K562 (cell line): ENCODE data around the gene CDK5RAP3. TPM values are rescaled to one million over a fixed set of nuclear protein-coding genes. Genes with fewer than 3 reads are reported as not detected.
A peak's percentile ranks its signal among the peaks of the same experiment; 100 is the strongest.

ENCODE experiments used
- C11orf30 ChIP-seq: fragments of 450-650 bp; IDR thresholded peaks from 2 replicates; pipeline ENCODE4 v1.6.1; 2016; ENCODE audit warnings: low read depth, mild to moderate bottlenecking
- CEBPZ ChIP-seq: fragments of 150-350 bp; IDR thresholded peaks from 2 replicates; pipeline ENCODE4 v1.6.1; 2014; ENCODE audit warnings: low read depth, mild to moderate bottlenecking, low read length, borderline replicate concordance
- DLX4 ChIP-seq: fragments of 250-450 bp; sonication (Bioruptor Pico); IDR thresholded peaks from 2 replicates; pipeline ENCODE4 v1.6.1; 2021; ENCODE audit warnings: mild to moderate bottlenecking
- E2F1 ChIP-seq: sonication (generic); formaldehyde crosslinking; IDR thresholded peaks from 2 replicates; pipeline ENCODE4 v1.8.1; 2023; ENCODE audit warnings: mild to moderate bottlenecking, missing genetic modification reagents, moderate library complexity
- FOSL1 ChIP-seq: fragments of 200-800 bp; sonication (Bioruptor generic); conservative IDR thresholded peaks from 2 replicates; pipeline ENCODE4 v1.6.1; 2016; ENCODE audit warnings: missing genetic modification characterization, missing compliant biosample characterization
- KHSRP ChIP-seq: fragments of 450-650 bp; IDR thresholded peaks from 2 replicates; pipeline ENCODE4 v1.6.1; 2017
- LEF1 ChIP-seq: fragments of 450-650 bp; IDR thresholded peaks from 2 replicates; pipeline ENCODE4 v1.6.1; 2016; ENCODE audit warnings: mild to moderate bottlenecking
- PHF21A ChIP-seq: fragments of 450-650 bp; IDR thresholded peaks from 2 replicates; pipeline ENCODE4 v1.6.1; 2017; ENCODE audit warnings: low read depth, borderline replicate concordance
- RERE ChIP-seq: sonication (generic); formaldehyde crosslinking; IDR thresholded peaks from 2 replicates; pipeline ENCODE4 v1.8.0; 2023; ENCODE audit warnings: missing genetic modification reagents, mild to moderate bottlenecking, borderline replicate concordance
- SMARCA4 ChIP-seq: fragments of 450-650 bp; IDR thresholded peaks from 2 replicates; pipeline ENCODE4 v1.6.1; 2016
- STAT5B ChIP-seq: fragments of 250-450 bp; sonication (Bioruptor Pico); IDR thresholded peaks from 2 replicates; pipeline ENCODE4 v1.8.0; 2021; ENCODE audit warnings: mild to moderate bottlenecking, inconsistent platforms
- USF2 ChIP-seq: sonication (generic); formaldehyde crosslinking; IDR thresholded peaks from 2 replicates; pipeline ENCODE4 v1.5.0; 2020; ENCODE audit warnings: missing genetic modification reagents
- ZBTB17 ChIP-seq: fragments of 450-650 bp; formaldehyde crosslinking; IDR thresholded peaks from 2 replicates; pipeline ENCODE4 v1.4.0; 2020; ENCODE audit warnings: mild to moderate bottlenecking
- ZBTB7A ChIP-seq: IDR thresholded peaks from 2 replicates; pipeline ENCODE4 v1.6.1; 2011; ENCODE audit warnings: low read depth, mild to moderate bottlenecking, low read length, moderate library complexity, borderline replicate concordance; ENCODE audit not compliant: control insufficient read depth
- ZFPM2 ChIP-seq: fragments of 250-450 bp; sonication (Bioruptor Pico); IDR thresholded peaks from 2 replicates; pipeline ENCODE4 v1.5.1; 2022; ENCODE audit warnings: mild to moderate bottlenecking
- ZNF140 ChIP-seq: fragments of 250-450 bp; sonication (Bioruptor Pico); IDR thresholded peaks from 2 replicates; pipeline ENCODE4 v1.8.0; 2021; ENCODE audit warnings: moderate library complexity, mild to moderate bottlenecking, inconsistent platforms
- ZNF431 ChIP-seq: sonication (generic); formaldehyde crosslinking; IDR thresholded peaks from 2 replicates; pipeline ENCODE4 v1.8.0; 2022; ENCODE audit warnings: mild to moderate bottlenecking, missing genetic modification reagents
- polyA plus RNA-seq, 8 experiments: library from polyadenylated mRNA; depleted of rRNA in 4 of 8; stranded (reverse) in 5 of 8; unstranded in 3 of 8; fragments of >200 nt; fragmentation: Nextera tagmentation in 2 of 8; fragmentation: Illumina TruSeq in 1 of 8; extraction: Ambion mirVana in 2 of 8; extraction: Trizol in 1 of 8; gene quantifications; 2 replicates each; pipeline versions ENCODE4 v1.2.1 to v1.2.3, GENCODE V29; 2011 to 2014; ENCODE audit warnings: inconsistent platforms in 1 of 8, missing spikeins in 1 of 8
- total RNA-seq, 7 experiments: library from RNA; depleted of rRNA in 6 of 7; stranded (reverse); fragments of >200 nt in 6 of 7; fragmentation: Illumina TruSeq in 2 of 7; extraction: Trizol in 2 of 7; gene quantifications; 2 replicates each; pipeline versions ENCODE4 v1.2.1 to v1.2.3, GENCODE V29; 2011 to 2021; ENCODE audit warnings: low replicate concordance in 1 of 7

The CDK5RAP3 gene
- total and polyA plus RNA-seq, 9 of the 15 experiments (the other 6 are each of a cell fraction or from before 2014, with no cell fraction given) = 44.2 to 202 (median 91.5) TPM

- TF ChIP-seq USF2 (CRISPR knock-in tag) (peak; percentile 65), C11orf30 (peak; percentile 57), ZBTB7A (peak; percentile 82), ZNF431 (CRISPR knock-in tag) (peak; percentile 66), RERE (CRISPR knock-in tag) (0 out of 2 replicates have a peak, but pooled peaks have one; percentile 64), STAT5B (CRISPR knock-in tag) (no peak), ZBTB17 (peak; percentile 73; the same call in 1 of the 2 replicates), E2F1 (CRISPR knock-in tag) (peak; percentile 89), CEBPZ (0 out of 2 replicates have a peak, but pooled peaks have one; percentile 50), ZNF140 (no peak), ZFPM2 (CRISPR knock-in tag) (no peak), PHF21A (no peak), FOSL1 (no peak), DLX4 (CRISPR knock-in tag) (no peak), SMARCA4 (no peak), KHSRP (no peak), LEF1 (no peak)
Observed at GRCh38 chr17:47970725-47971499, at the start of gene CDK5RAP3 (continued).
